H9 (cell line): ENCODE data around the gene MAPK4. TPM values are rescaled to one million over a fixed set of nuclear protein-coding genes. Genes with fewer than 3 reads are reported as not detected.

Experiments used
- DNase-seq: peaks from one replicate; pipeline ENCODE4 v3.0.0-alpha.2; 2017
- H2AFZ ChIP-seq: one replicate; pipeline ENCODE4 v1.6.1; 2013; ENCODE audit warnings: mild to moderate bottlenecking, low read length, control low read depth, moderate library complexity
- H2AK5ac ChIP-seq: 2 replicates; pipeline ENCODE4 v1.6.1; 2013; ENCODE audit warnings: low read length, control low read depth, mixed read lengths; ENCODE audit not compliant: insufficient read length
- H2BK120ac ChIP-seq: one replicate; pipeline ENCODE4 v1.6.1; 2013; ENCODE audit warnings: low read depth, mild to moderate bottlenecking, low read length, control low read depth, inconsistent platforms; ENCODE audit not compliant: poor library complexity, severe bottlenecking
- H2BK12ac ChIP-seq: 2 replicates; pipeline ENCODE4 v1.6.1; 2013; ENCODE audit warnings: low read length, control low read depth, mixed read lengths, low read depth; ENCODE audit not compliant: insufficient read length
- H2BK15ac ChIP-seq: 2 replicates; pipeline ENCODE4 v1.6.1; 2013; ENCODE audit warnings: low read depth, low read length, control low read depth
- H2BK20ac ChIP-seq: one replicate; pipeline ENCODE4 v1.6.1; 2013; ENCODE audit warnings: low read depth, mild to moderate bottlenecking, low read length, control low read depth, inconsistent platforms; ENCODE audit not compliant: poor library complexity, severe bottlenecking
- H2BK5ac ChIP-seq: 2 replicates; pipeline ENCODE4 v1.6.1; 2013; ENCODE audit warnings: low read length, control low read depth, mixed read lengths; ENCODE audit not compliant: insufficient read length
- H3K14ac ChIP-seq: 2 replicates; pipeline ENCODE4 v1.6.1; 2013; ENCODE audit warnings: low read length, control low read depth; ENCODE audit not compliant: insufficient read depth
- H3K18ac ChIP-seq: 2 replicates; pipeline ENCODE4 v1.6.1; 2013; ENCODE audit warnings: low read depth, mild to moderate bottlenecking, mixed read lengths, low read length, control low read depth; ENCODE audit not compliant: insufficient read length
- H3K23ac ChIP-seq: 2 replicates; pipeline ENCODE4 v1.6.1; 2013; ENCODE audit warnings: low read length, control low read depth, mixed read lengths, low read depth; ENCODE audit not compliant: insufficient read length
- H3K23me2 ChIP-seq: 2 replicates; pipeline ENCODE4 v1.6.1; 2013; ENCODE audit warnings: low read depth, mild to moderate bottlenecking, mixed read lengths, low read length, control low read depth; ENCODE audit not compliant: insufficient read length, poor library complexity, severe bottlenecking
- H3K27ac ChIP-seq: 2 replicates; pipeline ENCODE4 v1.5.1; 2013; ENCODE audit warnings: low read length, control low read depth, mixed read lengths, low read depth; ENCODE audit not compliant: insufficient read length
- H3K27me3 ChIP-seq: 2 replicates; pipeline ENCODE4 v1.6.1; 2013; ENCODE audit warnings: low read length, control low read depth, inconsistent platforms; ENCODE audit not compliant: insufficient read depth
- H3K4ac ChIP-seq: 2 replicates; pipeline ENCODE4 v1.6.1; 2013; ENCODE audit warnings: low read depth, mild to moderate bottlenecking, control low read depth, inconsistent platforms, low read length, moderate library complexity
- H3K4me1 ChIP-seq: 2 replicates; pipeline ENCODE4 v1.6.1; 2013; ENCODE audit warnings: low read length, control low read depth, inconsistent platforms; ENCODE audit not compliant: insufficient read depth
- H3K4me2 ChIP-seq: 2 replicates; pipeline ENCODE4 v1.6.1; 2013; ENCODE audit warnings: low read length, control low read depth, mixed read lengths; ENCODE audit not compliant: insufficient read length, insufficient read depth
- H3K56ac ChIP-seq: 2 replicates; pipeline ENCODE4 v1.6.1; 2013; ENCODE audit warnings: low read depth, mild to moderate bottlenecking, mixed read lengths, low read length, control low read depth; ENCODE audit not compliant: insufficient read length
- H3K79me1 ChIP-seq: 2 replicates; pipeline ENCODE4 v1.6.1; 2013; ENCODE audit warnings: low read depth, mild to moderate bottlenecking, moderate library complexity, low read length, control low read depth, inconsistent platforms; ENCODE audit not compliant: insufficient read depth, poor library complexity, severe bottlenecking
- H3K79me2 ChIP-seq: 2 replicates; pipeline ENCODE4 v1.6.1; 2013; ENCODE audit warnings: low read length, control low read depth, inconsistent platforms; ENCODE audit not compliant: insufficient read depth
- H3K9ac ChIP-seq: 2 replicates; pipeline ENCODE4 v1.6.1; 2013; ENCODE audit warnings: low read length, control low read depth, mixed read lengths; ENCODE audit not compliant: insufficient read length; ENCODE audit errors: extremely low read depth
- H3K9me3 ChIP-seq: one replicate; pipeline ENCODE4 v1.6.1; 2013; ENCODE audit warnings: low read depth, low read length, inconsistent platforms; ENCODE audit not compliant: control insufficient read depth
- H3T11ph ChIP-seq: one replicate; pipeline ENCODE4 v1.6.1; 2013; ENCODE audit warnings: mild to moderate bottlenecking, low read length, control low read depth, inconsistent platforms
- H4K20me1 ChIP-seq: one replicate; pipeline ENCODE4 v1.6.1; 2013; ENCODE audit not compliant: control insufficient read depth, insufficient read length, insufficient read depth
- H4K5ac ChIP-seq: 2 replicates; pipeline ENCODE4 v1.6.1; 2013; ENCODE audit warnings: low read depth, mild to moderate bottlenecking, mixed read lengths, low read length, control low read depth; ENCODE audit not compliant: insufficient read length
- H4K8ac ChIP-seq: replicated peaks from 2 replicates; pipeline ENCODE4 v1.6.1; 2013; ENCODE audit warnings: low read length, control low read depth, mixed read lengths, low read depth; ENCODE audit not compliant: insufficient read length
- H4K91ac ChIP-seq: 2 replicates; pipeline ENCODE4 v1.6.1; 2013; ENCODE audit warnings: low read depth, mild to moderate bottlenecking, moderate library complexity, mixed read lengths, low read length, control low read depth; ENCODE audit not compliant: insufficient read length
- H3K27ac Mint-ChIP-seq, 3 experiments: 2 replicates in 2 of 3; 3 replicates in 1 of 3; pipeline ENCODE4 v1.8.0; 2020 to 2021; ENCODE audit warnings: mixed read lengths in 3 of 3, mild to moderate bottlenecking in 1 of 3, moderate library complexity in 1 of 3
- H3K27me3 Mint-ChIP-seq: 2 replicates; pipeline ENCODE4 v1.8.0; 2021; ENCODE audit warnings: low read depth, mild to moderate bottlenecking, moderate library complexity, mixed read lengths
- H3K36me3 Mint-ChIP-seq, 3 experiments: 2 replicates in 2 of 3; 3 replicates in 1 of 3; pipeline ENCODE4 v1.8.0; 2020 to 2021; ENCODE audit warnings: low read depth in 3 of 3, mixed read lengths in 3 of 3; ENCODE audit not compliant: insufficient read depth in 1 of 3
- H3K4me1 Mint-ChIP-seq, 2 experiments: 2 replicates each; pipeline ENCODE4 v1.8.0; 2020; ENCODE audit warnings: mixed read lengths in 2 of 2
- H3K4me3 Mint-ChIP-seq, 2 experiments: 2 replicates in 1 of 2; 3 replicates in 1 of 2; pipeline ENCODE4 v1.8.0; 2020 to 2021; ENCODE audit warnings: mild to moderate bottlenecking in 2 of 2, mixed read lengths in 2 of 2, moderate library complexity in 1 of 2
- H3K9me3 Mint-ChIP-seq, 2 experiments: 2 replicates in 1 of 2; 3 replicates in 1 of 2; pipeline ENCODE4 v1.8.0; 2020; ENCODE audit warnings: mild to moderate bottlenecking in 2 of 2, mixed read lengths in 2 of 2, moderate library complexity in 1 of 2
- CTCF ChIP-seq: fragments of 200-600 bp; sonication (generic); conservative IDR thresholded peaks from 3 replicates; pipeline ENCODE4 v1.8.0; 2021; ENCODE audit warnings: antibody characterized with exemption, mild to moderate bottlenecking
- WGBS: extraction: QIAGEN DNeasy Blood & Tissue Kit; methylation state at CpG from one replicate; pipeline ENCODE4 v1.1.7; 2013; ENCODE audit warnings: missing lambda C conversion rate, low lambda C conversion rate, mixed read lengths; ENCODE audit not compliant: insufficient read length; ENCODE audit errors: extremely low coverage; 5-methylcytosine and 5-hydroxymethylcytosine counted together
- total RNA-seq: library from RNA; stranded (reverse); gene quantifications from 2 replicates; pipeline ENCODE4 v1.2.1, GENCODE V29; 2021

Gene MAPK4
- total RNA-seq, 1 experiment from 2014 or later = 1.6 TPM

GRCh38 chr18:50750546-50750945 is 190.7 kb downstream of the MAPK4 start:
- no peak overlapping the region for H4K91ac ChIP-seq
- H3K9me3 ChIP-seq = no peaks in the 10 kb centered on the region
- Mint-ChIP-seq H3K27me3 (peaks cover 13% of the 10 kb centered on the region), H3K36me3 (peaks cover 5 to 12% (median 5%) of the 10 kb centered on the region in 3 experiments; a peak in 4 of 7 replicates), H3K4me1 (peaks cover 36 to 38% of the 10 kb centered on the region in 2 experiments), H3K27ac (no peak overlapping the region), H3K9me3 (peaks cover 5 to 8% of the 10 kb centered on the region in 2 experiments), H3K4me3 (no peak overlapping the region)
- H3K14ac ChIP-seq = no peak overlapping the region
- H4K5ac ChIP-seq = no peak overlapping the region
- H2AFZ ChIP-seq = no peak overlapping the region
- H4K20me1 ChIP-seq = no peaks in the 10 kb centered on the region
- DNase-seq = no peak
- WGBS = no CpG with 5 or more reads among the region's 2 CpGs
- no peak overlapping the region for H3K23ac ChIP-seq
- H3K27ac ChIP-seq = no peak overlapping the region
- no peak overlapping the region for H2BK12ac ChIP-seq
- no peaks in the 10 kb centered on the region for H3K27me3 ChIP-seq
- no peak overlapping the region for H4K8ac ChIP-seq
- no peak overlapping the region for H3K9ac ChIP-seq
- TF ChIP-seq CTCF = no peak
- H3T11ph ChIP-seq = no peak overlapping the region
- H3K4me1 ChIP-seq = peaks cover 8% of the 10 kb centered on the region; the same call in 1 of the 2 replicates
- H3K18ac ChIP-seq = no peak overlapping the region
- H2AK5ac ChIP-seq = no peak overlapping the region
- H3K23me2 ChIP-seq = no peaks in the 10 kb centered on the region
- no peak overlapping the region for H3K56ac ChIP-seq
- no peak overlapping the region for H3K4me2 ChIP-seq
- no peak overlapping the region for H2BK120ac ChIP-seq
- H3K4ac ChIP-seq = no peak overlapping the region
- no peak overlapping the region for H2BK5ac ChIP-seq
- H3K79me2 ChIP-seq = no peaks in the 10 kb centered on the region
- no peak overlapping the region for H2BK15ac ChIP-seq
- H3K79me1 ChIP-seq = no peaks in the 10 kb centered on the region
- no peak overlapping the region for H2BK20ac ChIP-seq
